ENCODE measurements around the gene ACTBL2.

DNA sequence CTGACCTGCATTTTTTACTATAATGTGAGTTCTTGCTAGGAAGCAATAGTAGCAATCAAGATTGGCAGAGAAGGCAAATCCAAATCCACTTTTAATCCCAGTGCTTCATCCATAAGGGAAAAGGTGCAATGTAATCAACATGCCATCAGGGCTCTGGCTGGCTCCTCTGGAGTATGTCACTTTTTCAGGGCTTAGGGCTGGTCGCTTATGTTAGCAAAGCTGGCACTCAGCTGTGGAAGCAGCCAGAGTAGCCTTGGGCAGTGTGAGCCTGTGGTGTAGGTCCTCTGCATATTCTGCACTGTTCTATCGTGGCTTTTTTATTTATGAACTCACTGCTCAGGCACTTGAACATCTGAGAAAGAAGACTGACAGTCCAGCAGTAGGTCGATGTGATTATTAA lies 16.1 kb downstream of the ACTBL2 start:
- TF ChIP-seq CTCF (IDR thresholded peaks at IDR 0.05) (no peak), POLR2A (IDR thresholded peaks at IDR 0.05) (no peak)
